GM12891 (cell line): ENCODE results near the gene POU3F4.

Experiments
- PAX5 ChIP-seq: IDR thresholded peaks from 2 replicates; pipeline ENCODE4 v1.6.1; 2011; ENCODE audit warnings: low read length, moderate library complexity, mild to moderate bottlenecking; ENCODE audit not compliant: insufficient read depth, severe bottlenecking
- POLR2A ChIP-seq: IDR thresholded peaks from 2 replicates; pipeline ENCODE4 v1.6.1; 2011; ENCODE audit warnings: low read depth, low read length, control low read depth
- POLR2AphosphoS5 ChIP-seq: IDR thresholded peaks from 2 replicates; pipeline ENCODE4 v1.6.1; 2011; ENCODE audit warnings: low read depth, low read length, control low read depth
- SPI1 ChIP-seq: IDR thresholded peaks from 2 replicates; pipeline ENCODE4 v1.6.1; 2011; ENCODE audit warnings: low read depth, low read length, control low read depth
- TAF1 ChIP-seq: IDR thresholded peaks from 2 replicates; pipeline ENCODE4 v1.6.1; 2011; ENCODE audit warnings: low read depth, low read length, control low read depth

- TF ChIP-seq POLR2A (no peak), POLR2AphosphoS5 (no peak), TAF1 (no peak), SPI1 (no peak), PAX5 (no peak)
Observed at GRCh38 chrX:83511208-83511607, 3.1 kb downstream of the POU3F4 start.
